SHP77 treated with DMSO at 0.1 percent for 48 hours (cell line): Measurements from ENCODE around the gene DHRS7B.
"Not testable (repeated sequence)": the region's sequence is repeated elsewhere in the genome, so short reads cannot be mapped to it uniquely, and the experiment has no call there.

Source experiments
- DNase-seq: peaks from one replicate; lab custom pipeline; 2025; lab: John Stamatoyannopoulos, UW

Gene DHRS7B

GRCh38 chr17:21210411-21211076 lies 83.8 kb downstream of the DHRS7B start:
- no peak for DNase-seq

- DNase-seq = no peak
These were observed 85.2 kb downstream of the DHRS7B start for GRCh38 chr17:21211825-21212479.

- no peak for DNase-seq
These were observed 86.3 kb downstream of the DHRS7B start for GRCh38 chr17:21212826-21213637.

GRCh38 chr17:21213638-21214014 lies 86.9 kb downstream of the DHRS7B start:
- no peak for DNase-seq

GRCh38 chr17:21214015-21214776 lies 87.4 kb downstream of the DHRS7B start, which contains the start of gene TMEM11:
Gene TMEM11, minus strand, starts transcription at chr17:21214161. Its CDS starts 9 bp downstream, at chr17:21214152.
- DNase-seq = peak; percentile 95

- no peak for DNase-seq
These were observed 88.2 kb downstream of the DHRS7B start for GRCh38 chr17:21214777-21215541.

GRCh38 chr17:21215935-21216334 lies 89.2 kb downstream of the DHRS7B start:
- no peak for DNase-seq

- no peak for DNase-seq
These were observed 90.6 kb downstream of the DHRS7B start for GRCh38 chr17:21217346-21217745.

GRCh38 chr17:21218101-21218500 lies 91.3 kb downstream of the DHRS7B start:
- DNase-seq = no peak

- no peak for DNase-seq
These were observed 92.1 kb downstream of the DHRS7B start for GRCh38 chr17:21218831-21219380.

- no peak for DNase-seq
These were observed 96.3 kb downstream of the DHRS7B start for GRCh38 chr17:21223086-21223485.

- not testable (repeated sequence) for DNase-seq
These were observed 100.5 kb downstream of the DHRS7B start for GRCh38 chr17:21227277-21227676.

- DNase-seq = no peak
These were observed 101.3 kb downstream of the DHRS7B start for GRCh38 chr17:21228111-21228510.

GRCh38 chr17:21228845-21229244 lies 102.1 kb downstream of the DHRS7B start:
- DNase-seq = no peak

- DNase-seq = no peak
These were observed 104.8 kb downstream of the DHRS7B start for GRCh38 chr17:21231533-21231932.

GRCh38 chr17:21232033-21232749 lies 105.4 kb downstream of the DHRS7B start:
- no peak for DNase-seq

- no peak for DNase-seq
These were observed 107.0 kb downstream of the DHRS7B start for GRCh38 chr17:21233581-21234347.

GRCh38 chr17:21235921-21236320 lies 109.2 kb downstream of the DHRS7B start:
- DNase-seq = no peak

- no peak for DNase-seq
These were observed 113.1 kb downstream of the DHRS7B start for GRCh38 chr17:21239680-21240368.
